Vagina (tissue), 2 donors: ENCODE measurements around the gene CDKL4. TPM values are rescaled to one million over a fixed set of nuclear protein-coding genes. Genes with fewer than 3 reads are reported as not detected.
A peak's percentile ranks its signal among the peaks of the same experiment; 100 is the strongest.
"Not testable (repeated sequence)": the region's sequence is repeated elsewhere in the genome, so short reads cannot be mapped to it uniquely, and the experiment has no call there.

Source experiments
- DNase-seq, 2 donors: peaks; one replicate each; pipeline ENCODE4 v3.0.0-alpha.2; 2017; ENCODE audit errors: extremely low spot score in 2 of 2
- H3K27ac ChIP-seq: fragments of 200-600 bp; sonication (generic); one replicate; pipeline ENCODE4 v1.5.1; 2019
- H3K27me3 ChIP-seq: fragments of 200-600 bp; sonication (generic); one replicate; pipeline ENCODE4 v1.5.1; 2019
- H3K36me3 ChIP-seq, 2 donors: fragments of 200-600 bp; sonication (generic); one replicate each; pipeline ENCODE4 v1.5.1; 2017 to 2019
- H3K4me1 ChIP-seq: fragments of 200-600 bp; sonication (generic); one replicate; pipeline ENCODE4 v1.5.1; 2019
- H3K4me3 ChIP-seq, 2 donors: fragments of 200-600 bp; sonication (generic); 1 replicate in 1 of 2; 2 replicates in 1 of 2; pipeline ENCODE4 v1.5.1; 2016 to 2019
- H3K9me3 ChIP-seq: fragments of 200-600 bp; sonication (generic); one replicate; pipeline ENCODE4 v1.5.1; 2019
- POLR2A ChIP-seq, 2 donors: fragments of 450-650 bp; IDR thresholded peaks; one replicate each; pipeline ENCODE4 v1.6.1; 2017; ENCODE audit warnings: antibody characterized with exemption in 2 of 2, mild to moderate bottlenecking in 2 of 2, moderate library complexity in 2 of 2
- POLR2AphosphoS5 ChIP-seq, 2 donors: sonication (generic); formaldehyde crosslinking; IDR thresholded peaks; one replicate each; pipeline ENCODE4 v1.9.0; 2017; ENCODE audit warnings: antibody characterized with exemption in 2 of 2, mild to moderate bottlenecking in 2 of 2, low read depth in 1 of 2; ENCODE audit not compliant: insufficient read depth in 1 of 2
- intact Hi-C: fragments of 100-400 bp; cut with DNase I; formaldehyde crosslinking; loops from one replicate; pipeline ENCODE4 v1.15.1; 2023
- total RNA-seq: library from RNA; depleted of rRNA; stranded (reverse); fragments of >200 nt; gene quantifications from one replicate; pipeline ENCODE4 v1.2.3, GENCODE V29; 2016
- TF ChIP-seq, protein P1 (sequence below), 3 experiments: fragments of 450-650 bp in 2 of 3; fragments of 200-600 bp in 1 of 3; sonication (generic) in 1 of 3; IDR thresholded peaks; one replicate each; pipeline ENCODE4 v1.5.1; 2017 to 2019; ENCODE audit warnings: antibody characterized with exemption in 3 of 3, mild to moderate bottlenecking in 2 of 3, moderate library complexity in 2 of 3

CDKL4 gene
- total RNA-seq, 1 donor from 2014 or later: 2.7 TPM

DNA sequence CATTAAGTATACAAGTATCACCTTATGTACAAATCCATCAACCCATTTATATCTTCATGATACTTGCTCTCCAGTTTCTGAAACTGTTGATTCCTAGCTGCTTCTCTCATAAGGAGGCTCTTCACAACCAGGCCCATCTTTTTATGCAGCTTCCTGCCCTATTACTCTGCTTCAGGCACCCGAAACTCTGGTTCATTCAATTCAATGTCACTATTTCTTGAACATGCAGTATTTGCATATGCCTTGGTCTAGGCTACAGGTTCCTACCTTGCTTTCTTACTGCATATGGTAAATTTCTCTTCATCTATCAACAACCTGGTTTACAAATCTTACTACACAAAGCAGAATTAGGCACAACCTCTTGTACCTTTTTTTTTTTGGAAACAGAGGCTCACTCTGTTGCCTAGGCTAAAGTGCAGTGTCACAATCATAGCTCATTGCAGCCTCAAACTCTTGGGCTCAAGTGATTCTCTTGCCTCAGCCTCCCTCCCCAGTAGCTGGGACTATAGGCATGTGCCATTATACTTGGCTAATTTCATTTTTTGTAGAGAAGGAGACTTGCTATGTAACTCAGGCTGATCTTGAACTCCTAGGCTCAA lies 2.7 kb upstream of the CDKL4 start:
- Histone ChIP-seq H3K4me1 (no peaks in the 10 kb centered on the region), H3K27me3 (no peaks in the 10 kb centered on the region), H3K27ac (no peak overlapping the region), H3K36me3 (peaks cover 0 to 11% of the 10 kb centered on the region in 2 donors), H3K9me3 (no peaks in the 10 kb centered on the region), H3K4me3 (no peak overlapping the region)
- DNase-seq: no peak
- TF ChIP-seq, protein P1, sequence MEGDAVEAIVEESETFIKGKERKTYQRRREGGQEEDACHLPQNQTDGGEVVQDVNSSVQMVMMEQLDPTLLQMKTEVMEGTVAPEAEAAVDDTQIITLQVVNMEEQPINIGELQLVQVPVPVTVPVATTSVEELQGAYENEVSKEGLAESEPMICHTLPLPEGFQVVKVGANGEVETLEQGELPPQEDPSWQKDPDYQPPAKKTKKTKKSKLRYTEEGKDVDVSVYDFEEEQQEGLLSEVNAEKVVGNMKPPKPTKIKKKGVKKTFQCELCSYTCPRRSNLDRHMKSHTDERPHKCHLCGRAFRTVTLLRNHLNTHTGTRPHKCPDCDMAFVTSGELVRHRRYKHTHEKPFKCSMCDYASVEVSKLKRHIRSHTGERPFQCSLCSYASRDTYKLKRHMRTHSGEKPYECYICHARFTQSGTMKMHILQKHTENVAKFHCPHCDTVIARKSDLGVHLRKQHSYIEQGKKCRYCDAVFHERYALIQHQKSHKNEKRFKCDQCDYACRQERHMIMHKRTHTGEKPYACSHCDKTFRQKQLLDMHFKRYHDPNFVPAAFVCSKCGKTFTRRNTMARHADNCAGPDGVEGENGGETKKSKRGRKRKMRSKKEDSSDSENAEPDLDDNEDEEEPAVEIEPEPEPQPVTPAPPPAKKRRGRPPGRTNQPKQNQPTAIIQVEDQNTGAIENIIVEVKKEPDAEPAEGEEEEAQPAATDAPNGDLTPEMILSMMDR (IDR thresholded peaks at IDR 0.05): no peak
- TF ChIP-seq POLR2AphosphoS5 (IDR thresholded peaks at IDR 0.05; ENCODE audit: insufficient read depth in 1 of 2, low read depth in 1 of 2): no peak
- TF ChIP-seq POLR2A (IDR thresholded peaks at IDR 0.05): no peak
- intact Hi-C loops: no loop called here

DNA sequence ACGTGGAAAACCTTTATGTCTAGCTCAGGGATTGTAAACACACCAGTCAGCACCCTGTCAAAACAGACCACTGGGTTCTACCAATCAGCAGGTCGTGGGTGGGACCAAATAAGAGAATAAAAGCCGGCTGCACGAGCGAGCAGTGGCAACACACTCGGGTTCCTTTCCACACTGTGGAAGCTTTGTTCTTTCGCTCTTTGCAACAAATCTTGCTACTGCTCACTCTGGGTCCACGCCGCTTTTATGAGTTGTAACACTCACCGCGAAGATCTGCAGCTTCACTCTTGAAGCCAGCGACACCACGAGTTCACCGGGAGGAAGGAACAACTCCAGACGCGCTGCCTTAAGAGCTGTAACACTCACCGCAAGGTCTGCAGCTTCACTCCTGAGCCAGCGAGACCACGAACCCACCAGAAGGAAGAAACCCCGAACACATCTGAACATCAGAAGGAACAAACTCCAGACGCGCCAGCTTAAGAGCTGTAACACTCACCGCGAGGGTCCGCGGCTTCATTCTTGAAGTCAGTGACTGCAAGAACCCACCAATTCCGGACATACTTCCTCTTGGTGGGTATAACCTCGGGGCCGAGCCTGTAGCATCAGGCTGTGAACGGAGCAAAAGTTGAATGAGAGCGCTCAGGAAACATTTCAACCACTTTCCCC lies 1.3 kb upstream of the CDKL4 start:
- H3K36me3 ChIP-seq, H3K27me3 ChIP-seq, H3K27ac ChIP-seq, DNase-seq, H3K4me3 ChIP-seq, H3K9me3 ChIP-seq, intact Hi-C loops, H3K4me1 ChIP-seq: not testable (repeated sequence)

DNA sequence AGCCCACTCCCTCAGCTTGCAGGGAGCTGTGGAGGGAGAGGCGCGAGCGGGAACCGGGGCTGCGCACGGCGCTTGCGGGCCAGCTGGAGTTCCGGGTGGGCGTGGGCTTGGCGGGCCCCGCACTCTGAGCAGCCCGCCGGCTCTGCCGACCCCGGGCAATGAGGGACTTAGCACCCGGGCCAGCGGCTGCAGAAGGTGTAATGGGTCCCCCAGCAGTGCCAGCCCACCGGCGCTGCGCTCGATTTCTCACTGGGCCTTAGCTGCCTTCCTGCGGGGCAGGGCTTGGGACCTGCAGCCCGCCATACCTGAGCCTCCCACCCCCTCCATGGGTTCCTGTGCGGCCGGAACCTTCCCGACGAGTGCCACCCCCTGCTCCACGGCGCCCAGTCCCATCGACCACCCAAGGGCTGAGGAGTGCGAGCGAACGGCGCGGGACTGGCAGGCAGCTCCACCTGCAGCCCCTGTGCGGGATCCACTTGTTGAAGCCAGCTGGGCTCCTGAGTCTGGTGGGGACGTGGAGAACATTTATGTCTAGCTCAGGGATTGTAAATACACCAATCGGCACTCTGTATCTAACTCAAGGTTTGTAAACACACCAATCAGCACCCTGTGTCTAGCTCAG lies 582 bp upstream of the CDKL4 start:
- H3K36me3 ChIP-seq, DNase-seq, H3K4me1 ChIP-seq, H3K27me3 ChIP-seq, H3K27ac ChIP-seq, intact Hi-C loops, H3K9me3 ChIP-seq: not testable (repeated sequence)
- H3K4me3 ChIP-seq: peak overlapping the region in 1 of 2 donors; percentile 24

DNA sequence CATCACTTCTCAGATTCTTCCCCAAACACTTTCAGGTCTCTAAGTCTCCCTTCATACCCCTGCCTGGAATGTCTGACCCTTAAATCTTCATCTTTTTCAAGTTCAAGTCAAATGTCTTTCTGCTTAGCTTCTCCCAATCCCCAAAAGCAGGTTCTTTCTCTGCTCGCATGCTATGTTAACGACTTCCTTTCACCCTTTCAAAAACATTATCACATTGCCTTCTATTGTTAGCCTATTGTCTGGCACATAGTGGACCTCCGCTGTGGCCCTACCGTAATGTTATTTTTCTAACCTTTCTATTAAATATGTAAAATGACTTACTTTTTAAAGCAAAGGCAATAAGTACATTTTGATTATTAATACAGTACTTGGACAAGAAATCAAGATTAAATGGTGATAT lies 2.2 kb downstream of the CDKL4 start:
- Histone ChIP-seq H3K4me3 (no peak overlapping the region), H3K36me3 (no peaks in the 10 kb centered on the region), H3K27ac (no peak overlapping the region), H3K27me3 (no peaks in the 10 kb centered on the region), H3K4me1 (no peaks in the 10 kb centered on the region), H3K9me3 (no peaks in the 10 kb centered on the region)
- intact Hi-C loops: no loop called here
- DNase-seq: no peak
- no peak for TF ChIP-seq POLR2A (IDR thresholded peaks at IDR 0.05)
- TF ChIP-seq POLR2AphosphoS5 (IDR thresholded peaks at IDR 0.05; ENCODE audit: insufficient read depth in 1 of 2, low read depth in 1 of 2): no peak
- TF ChIP-seq, protein P1 (IDR thresholded peaks at IDR 0.05): no peak

DNA sequence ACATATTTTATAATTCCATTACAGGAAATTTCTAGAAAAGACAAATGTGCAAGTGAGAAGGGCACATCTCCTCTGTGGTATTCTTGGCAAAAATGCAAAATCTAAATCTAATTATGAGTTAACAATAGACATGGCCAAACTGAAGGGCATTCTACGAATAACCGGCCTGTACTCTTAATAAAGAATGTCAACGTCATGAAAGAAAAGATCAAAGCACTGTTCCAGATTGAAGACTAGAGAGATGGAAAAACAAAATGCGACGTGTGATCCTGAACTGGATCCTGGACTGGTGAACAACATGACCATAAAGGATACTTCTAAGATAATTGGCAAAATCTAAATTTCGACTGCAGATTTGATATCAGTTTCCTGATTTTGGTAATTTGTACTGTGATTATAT lies 3.0 kb downstream of the CDKL4 start:
- no peak for DNase-seq
- no peak for TF ChIP-seq POLR2A (IDR thresholded peaks at IDR 0.05)
- TF ChIP-seq, protein P1 (IDR thresholded peaks at IDR 0.05): no peak
- no peak for TF ChIP-seq POLR2AphosphoS5 (IDR thresholded peaks at IDR 0.05; ENCODE audit: insufficient read depth in 1 of 2, low read depth in 1 of 2)
- intact Hi-C loops: no loop called here
- Histone ChIP-seq H3K4me3 (no peak overlapping the region), H3K27me3 (no peaks in the 10 kb centered on the region), H3K27ac (no peak overlapping the region), H3K4me1 (no peaks in the 10 kb centered on the region), H3K36me3 (no peaks in the 10 kb centered on the region), H3K9me3 (no peaks in the 10 kb centered on the region)

DNA sequence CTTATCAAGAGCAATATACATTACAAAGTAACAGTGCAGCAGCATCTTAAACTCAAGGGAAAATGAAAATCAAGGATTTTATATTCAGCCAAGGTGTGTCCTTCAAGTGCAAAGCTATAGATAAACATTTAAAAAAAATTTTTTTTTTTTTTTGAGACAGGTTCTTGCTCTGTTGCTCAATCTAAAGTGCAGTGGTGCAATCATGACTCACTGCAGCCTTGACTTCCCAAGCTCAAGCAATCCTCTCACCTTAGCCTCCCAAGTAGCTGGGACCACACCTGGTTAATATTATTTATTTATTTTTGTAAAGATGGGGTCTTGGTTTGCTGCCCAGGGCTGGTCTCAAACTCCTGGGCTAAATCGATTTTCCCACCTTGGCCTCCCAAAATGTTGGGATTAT lies 9.0 kb downstream of the CDKL4 start:
- no peaks in the 10 kb centered on the region for H3K4me1 ChIP-seq
- H3K36me3 ChIP-seq: no peaks in the 10 kb centered on the region
- no peak overlapping the region for H3K4me3 ChIP-seq
- no peak overlapping the region for H3K27ac ChIP-seq
- TF ChIP-seq POLR2A (IDR thresholded peaks at IDR 0.05) (no peak), POLR2AphosphoS5 (IDR thresholded peaks at IDR 0.05; ENCODE audit: insufficient read depth in 1 of 2, low read depth in 1 of 2) (no peak)
- TF ChIP-seq, protein P1 (IDR thresholded peaks at IDR 0.05): no peak
- H3K9me3 ChIP-seq: no peaks in the 10 kb centered on the region
- DNase-seq: no peak
- no peaks in the 10 kb centered on the region for H3K27me3 ChIP-seq
- intact Hi-C loops: no loop called here
